GM19455 (cell line): ENCODE measurements around the gene ROBO1.

ENCODE experiments used
- ATAC-seq: cut with Tn5 transposase; IDR thresholded peaks from one replicate; pipeline ENCODE4 v1.9.1; 2021; ENCODE audit not compliant: unreplicated experiment

Gene ROBO1

GRCh38 chr3:78992400-78992799, 775.4 kb downstream of the ROBO1 start:
- no peak for ATAC-seq

- no peak for ATAC-seq
Observed at GRCh38 chr3:78991656-78992055, 776.1 kb downstream of the ROBO1 start.

- no peak for ATAC-seq
Observed at GRCh38 chr3:78990156-78990555, 777.6 kb downstream of the ROBO1 start.

GRCh38 chr3:78988324-78988723, 779.5 kb downstream of the ROBO1 start:
- ATAC-seq = no peak

- no peak for ATAC-seq
Observed at GRCh38 chr3:78986416-78987101, 781.2 kb downstream of the ROBO1 start.

GRCh38 chr3:78985981-78986380, 781.8 kb downstream of the ROBO1 start:
- no peak for ATAC-seq

GRCh38 chr3:78979028-78979427, 788.8 kb downstream of the ROBO1 start:
- ATAC-seq = no peak

- ATAC-seq = no peak
Observed at GRCh38 chr3:78978037-78978436, 789.8 kb downstream of the ROBO1 start.

GRCh38 chr3:78977073-78977472, 790.7 kb downstream of the ROBO1 start:
- ATAC-seq = no peak

GRCh38 chr3:78976200-78976599, 791.6 kb downstream of the ROBO1 start:
- ATAC-seq = no peak

GRCh38 chr3:78974181-78974790, 793.5 kb downstream of the ROBO1 start:
- no peak for ATAC-seq

GRCh38 chr3:78972617-78973301, 795.0 kb downstream of the ROBO1 start:
- no peak for ATAC-seq

- no peak for ATAC-seq
Observed at GRCh38 chr3:78970656-78971055, 797.1 kb downstream of the ROBO1 start.

GRCh38 chr3:78969483-78969882, 798.3 kb downstream of the ROBO1 start:
- ATAC-seq = no peak

- no peak for ATAC-seq
Observed at GRCh38 chr3:78967061-78967460, 800.7 kb downstream of the ROBO1 start.

- no peak for ATAC-seq
Observed at GRCh38 chr3:78963771-78964170, 804.0 kb downstream of the ROBO1 start.

GRCh38 chr3:78957456-78957855, 810.3 kb downstream of the ROBO1 start:
- ATAC-seq = no peak

- no peak for ATAC-seq
Observed at GRCh38 chr3:78951342-78951945, 816.4 kb downstream of the ROBO1 start.

GRCh38 chr3:78941587-78941986, 826.2 kb downstream of the ROBO1 start:
- ATAC-seq = no peak

- no peak for ATAC-seq
Observed at GRCh38 chr3:78940626-78941025, 827.2 kb downstream of the ROBO1 start.

GRCh38 chr3:78940128-78940527, 827.7 kb downstream of the ROBO1 start:
- ATAC-seq = no peak

GRCh38 chr3:78937475-78937874, 830.3 kb downstream of the ROBO1 start:
- no peak for ATAC-seq
